CD14-positive monocyte (primary cell): Measurements from ENCODE around the gene BANK1. TPM values are rescaled to one million over a fixed set of nuclear protein-coding genes. Genes with fewer than 3 reads are reported as not detected.

ENCODE experiments used
- DNase-seq, 3 donors: peaks; one replicate each; pipeline ENCODE4 v3.0.0-alpha.2; 2011 to 2022
- H2AFZ ChIP-seq: 2 replicates; pipeline ENCODE4 v1.6.0; 2012; ENCODE audit warnings: mild to moderate bottlenecking, low read depth, low read length, inconsistent platforms; ENCODE audit not compliant: insufficient read depth, poor library complexity, severe bottlenecking
- H3K27ac ChIP-seq, 2 donors: 1 replicate in 1 of 2; 2 replicates in 1 of 2; pipeline ENCODE4 v1.5.1; 2012 to 2013; ENCODE audit warnings: low read length in 2 of 2, control low read depth in 1 of 2, inconsistent platforms in 1 of 2, low read depth in 1 of 2, mild to moderate bottlenecking in 1 of 2
- H3K27me3 ChIP-seq, 2 donors: one replicate each; pipeline versions ENCODE4 v1.6.0 to v1.6.1; 2011 to 2013; ENCODE audit warnings: low read length in 2 of 2; ENCODE audit not compliant: control insufficient read depth in 2 of 2, insufficient read depth in 2 of 2
- H3K36me3 ChIP-seq, 2 donors: replicated peaks in 1 of 2; 1 replicate in 1 of 2; 2 replicates in 1 of 2; pipeline versions ENCODE4 v1.5.1 to v1.6.1; 2012 to 2013; ENCODE audit warnings: low read length in 2 of 2, control low read depth in 1 of 2, inconsistent platforms in 1 of 2, mild to moderate bottlenecking in 1 of 2; ENCODE audit not compliant: insufficient read depth in 2 of 2, control insufficient read depth in 1 of 2
- H3K4me1 ChIP-seq, 2 donors: 1 replicate in 1 of 2; 2 replicates in 1 of 2; pipeline versions ENCODE4 v1.5.1 to v1.6.1; 2012 to 2013; ENCODE audit warnings: low read length in 2 of 2, control low read depth in 1 of 2, inconsistent platforms in 1 of 2, mild to moderate bottlenecking in 1 of 2, moderate library complexity in 1 of 2; ENCODE audit not compliant: insufficient read depth in 2 of 2, control insufficient read depth in 1 of 2
- H3K4me2 ChIP-seq: replicated peaks from 2 replicates; pipeline ENCODE3; 2012; ENCODE audit warnings: low read length, moderate library complexity, mild to moderate bottlenecking; ENCODE audit not compliant: poor library complexity, severe bottlenecking; ENCODE audit errors: extremely low read depth
- H3K4me3 ChIP-seq, 3 experiments: fragments of 200-600 bp in 1 of 3; sonication (generic) in 1 of 3; replicated peaks in 1 of 3; 1 replicate in 2 of 3; 2 replicates in 1 of 3; pipeline ENCODE4 v1.5.1; 2011 to 2013; ENCODE audit warnings: low read length in 3 of 3, mild to moderate bottlenecking in 3 of 3, control low read depth in 2 of 3, low read depth in 2 of 3, inconsistent platforms in 1 of 3, moderate library complexity in 1 of 3
- H3K79me2 ChIP-seq: 2 replicates; pipeline ENCODE4 v1.6.0; 2012; ENCODE audit warnings: mild to moderate bottlenecking, control low read depth, inconsistent platforms, low read length, moderate library complexity; ENCODE audit not compliant: insufficient read depth
- H3K9ac ChIP-seq: 2 replicates; pipeline ENCODE4 v1.6.0; 2017; ENCODE audit warnings: low read length, mild to moderate bottlenecking; ENCODE audit not compliant: insufficient read depth, poor library complexity, severe bottlenecking
- H3K9me3 ChIP-seq, 2 donors: replicated peaks in 1 of 2; 1 replicate in 1 of 2; 2 replicates in 1 of 2; pipeline versions ENCODE4 v1.5.1 to v1.6.1; 2012 to 2013; ENCODE audit warnings: low read length in 2 of 2, control low read depth in 1 of 2; ENCODE audit not compliant: control insufficient read depth in 1 of 2, insufficient read depth in 1 of 2
- H4K20me1 ChIP-seq: 2 replicates; pipeline ENCODE4 v1.6.0; 2012; ENCODE audit warnings: mild to moderate bottlenecking, low read length, control low read depth, moderate library complexity; ENCODE audit not compliant: insufficient read depth
- H3K27ac Mint-ChIP-seq, 7 donors: one replicate each; pipeline ENCODE4 v1.8.0; 2020; ENCODE audit warnings: mild to moderate bottlenecking in 7 of 7, mixed read lengths in 7 of 7, moderate library complexity in 6 of 7, inconsistent platforms in 2 of 7
- H3K27me3 Mint-ChIP-seq, 3 donors: one replicate each; pipeline ENCODE4 v1.8.0; 2021 to 2022; ENCODE audit warnings: low read depth in 3 of 3, mild to moderate bottlenecking in 3 of 3, mixed read lengths in 3 of 3, moderate library complexity in 3 of 3, inconsistent platforms in 1 of 3
- H3K36me3 Mint-ChIP-seq, 2 donors: one replicate each; pipeline ENCODE4 v1.8.0; 2020; ENCODE audit warnings: mixed read lengths in 2 of 2, inconsistent platforms in 1 of 2, mild to moderate bottlenecking in 1 of 2
- H3K4me1 Mint-ChIP-seq: one replicate; pipeline ENCODE4 v1.8.0; 2020; ENCODE audit warnings: mild to moderate bottlenecking, mixed read lengths
- H3K4me3 Mint-ChIP-seq, 2 donors: one replicate each; pipeline ENCODE4 v1.8.0; 2020; ENCODE audit warnings: mild to moderate bottlenecking in 2 of 2, mixed read lengths in 2 of 2, moderate library complexity in 1 of 2
- H3K9me3 Mint-ChIP-seq, 7 donors: one replicate each; pipeline ENCODE4 v1.8.0; 2020 to 2022; ENCODE audit warnings: mixed read lengths in 7 of 7, mild to moderate bottlenecking in 6 of 7, moderate library complexity in 6 of 7, inconsistent platforms in 2 of 7
- WGBS: methylation state at CpG from one replicate; pipeline ENCODE4 v1.1.5; 2013; ENCODE audit warnings: missing lambda C conversion rate; ENCODE audit not compliant: insufficient coverage; 5-methylcytosine and 5-hydroxymethylcytosine counted together
- intact Hi-C, 2 donors: fragments of 100-400 bp; cut with micrococcal nuclease; formaldehyde crosslinking; loops; one replicate each; pipeline versions ENCODE4 v1.15.0 to v1.15.1; 2023
- polyA plus RNA-seq, 3 donors: library from polyadenylated mRNA; depleted of rRNA in 1 of 3; unstranded in 2 of 3; stranded (reverse) in 1 of 3; fragments of 300-500 nt in 2 of 3; fragments of >200 nt in 1 of 3; fragmentation: Illumina TruSeq in 2 of 3; gene quantifications; 1 replicate in 2 of 3; 2 replicates in 1 of 3; pipeline ENCODE4 v1.2.3, GENCODE V29; 2012 to 2021
- TF ChIP-seq, protein P1 (sequence below): fragments of 200-600 bp; IDR thresholded peaks from one replicate; pipeline ENCODE4 v1.8.0; 2022; ENCODE audit warnings: antibody characterized with exemption, mild to moderate bottlenecking

The BANK1 gene
- polyA plus RNA-seq, 3 donors = 2.6 to 5.2 (median 2.9) TPM

GRCh38 chr4:101806914-101807313 is 16.4 kb downstream of the BANK1 start:
- no peak overlapping the region for H3K9ac ChIP-seq
- no peak overlapping the region for H3K4me2 ChIP-seq
- Mint-ChIP-seq H3K27ac (no peak overlapping the region), H3K9me3 (no peaks in the 10 kb centered on the region), H3K4me1 (peaks cover 4% of the 10 kb centered on the region), H3K36me3 (peaks cover 0 to 2% of the 10 kb centered on the region in 2 donors), H3K27me3 (no peaks in the 10 kb centered on the region), H3K4me3 (no peak overlapping the region)
- H3K79me2 ChIP-seq = no peaks in the 10 kb centered on the region
- WGBS = 82% methylated on average over 1 of the region's 2 CpGs
- DNase-seq = no peak
- no peak overlapping the region for H3K27ac ChIP-seq
- H3K36me3 ChIP-seq = no peaks in the 10 kb centered on the region
- H3K4me3 ChIP-seq = no peak overlapping the region
- H3K27me3 ChIP-seq = no peaks in the 10 kb centered on the region
- TF ChIP-seq, protein P1, sequence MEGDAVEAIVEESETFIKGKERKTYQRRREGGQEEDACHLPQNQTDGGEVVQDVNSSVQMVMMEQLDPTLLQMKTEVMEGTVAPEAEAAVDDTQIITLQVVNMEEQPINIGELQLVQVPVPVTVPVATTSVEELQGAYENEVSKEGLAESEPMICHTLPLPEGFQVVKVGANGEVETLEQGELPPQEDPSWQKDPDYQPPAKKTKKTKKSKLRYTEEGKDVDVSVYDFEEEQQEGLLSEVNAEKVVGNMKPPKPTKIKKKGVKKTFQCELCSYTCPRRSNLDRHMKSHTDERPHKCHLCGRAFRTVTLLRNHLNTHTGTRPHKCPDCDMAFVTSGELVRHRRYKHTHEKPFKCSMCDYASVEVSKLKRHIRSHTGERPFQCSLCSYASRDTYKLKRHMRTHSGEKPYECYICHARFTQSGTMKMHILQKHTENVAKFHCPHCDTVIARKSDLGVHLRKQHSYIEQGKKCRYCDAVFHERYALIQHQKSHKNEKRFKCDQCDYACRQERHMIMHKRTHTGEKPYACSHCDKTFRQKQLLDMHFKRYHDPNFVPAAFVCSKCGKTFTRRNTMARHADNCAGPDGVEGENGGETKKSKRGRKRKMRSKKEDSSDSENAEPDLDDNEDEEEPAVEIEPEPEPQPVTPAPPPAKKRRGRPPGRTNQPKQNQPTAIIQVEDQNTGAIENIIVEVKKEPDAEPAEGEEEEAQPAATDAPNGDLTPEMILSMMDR = no peak
- H3K9me3 ChIP-seq = no peaks in the 10 kb centered on the region
- H3K4me1 ChIP-seq = peaks cover 2 to 6% of the 10 kb centered on the region in 2 donors
- H4K20me1 ChIP-seq = no peaks in the 10 kb centered on the region
- no peak overlapping the region for H2AFZ ChIP-seq
- intact Hi-C loops = no loop called here

- TF ChIP-seq, protein P1 = no peak
- Mint-ChIP-seq H3K4me3 (no peak overlapping the region), H3K4me1 (no peaks in the 10 kb centered on the region), H3K27me3 (no peaks in the 10 kb centered on the region), H3K9me3 (no peaks in the 10 kb centered on the region), H3K27ac (no peak overlapping the region), H3K36me3 (peaks cover 0 to 2% of the 10 kb centered on the region in 2 donors)
- Histone ChIP-seq H2AFZ (no peak overlapping the region), H3K27me3 (no peaks in the 10 kb centered on the region), H3K36me3 (no peaks in the 10 kb centered on the region), H3K4me1 (peaks cover 0 to 1% of the 10 kb centered on the region in 2 donors), H3K27ac (no peak overlapping the region), H3K4me3 (no peak overlapping the region), H4K20me1 (no peaks in the 10 kb centered on the region), H3K4me2 (no peak overlapping the region), H3K79me2 (no peaks in the 10 kb centered on the region), H3K9me3 (no peaks in the 10 kb centered on the region), H3K9ac (no peak overlapping the region)
- no CpG with 5 or more reads among the region's 2 CpGs for WGBS
- no peak for DNase-seq
- intact Hi-C loops = no loop called here
Measured at GRCh38 chr4:101807351-101807750, 16.8 kb downstream of the BANK1 start.
